Smooth muscle cell (in vitro differentiated cells): ENCODE measurements around the gene DBX2. TPM values are rescaled to one million over a fixed set of nuclear protein-coding genes. Genes with fewer than 3 reads are reported as not detected.

Experiments used
- DNase-seq: peaks from one replicate; lab custom pipeline; 2025; ENCODE audit not compliant: unreplicated experiment; lab: John Stamatoyannopoulos, UW
- H2AFZ ChIP-seq: fragments of 200-600 bp; sonication (generic); 2 replicates; pipeline ENCODE4 v1.6.0; 2016; ENCODE audit warnings: antibody characterized with exemption, low read depth, mild to moderate bottlenecking
- H3F3A ChIP-seq: fragments of 200-600 bp; sonication (generic); 2 replicates; pipeline ENCODE4 v1.6.0; 2017; ENCODE audit warnings: antibody characterized with exemption, low read depth
- H3K27ac ChIP-seq: fragments of 200-600 bp; sonication (generic); 2 replicates; pipeline ENCODE4 v1.5.1; 2016; ENCODE audit warnings: low read depth, mild to moderate bottlenecking
- H3K27me3 ChIP-seq: fragments of 200-600 bp; sonication (generic); 2 replicates; pipeline ENCODE4 v1.6.1; 2016; ENCODE audit warnings: low read depth, mild to moderate bottlenecking
- H3K36me3 ChIP-seq: fragments of 200-600 bp; sonication (generic); 2 replicates; pipeline ENCODE4 v1.5.1; 2016; ENCODE audit warnings: low read depth
- H3K4me1 ChIP-seq: fragments of 200-600 bp; sonication (generic); 2 replicates; pipeline ENCODE4 v1.5.1; 2016; ENCODE audit warnings: low read depth
- H3K4me2 ChIP-seq: fragments of 200-600 bp; sonication (generic); 2 replicates; pipeline ENCODE4 v1.6.0; 2016; ENCODE audit warnings: mild to moderate bottlenecking
- H3K4me3 ChIP-seq: fragments of 200-600 bp; sonication (generic); 2 replicates; pipeline ENCODE4 v1.5.1; 2016; ENCODE audit warnings: mild to moderate bottlenecking
- H3K79me2 ChIP-seq: fragments of 200-600 bp; sonication (generic); 2 replicates; pipeline ENCODE4 v1.6.0; 2016; ENCODE audit warnings: low read depth, mild to moderate bottlenecking
- H3K9ac ChIP-seq: fragments of 200-600 bp; sonication (generic); 2 replicates; pipeline ENCODE4 v1.6.0; 2016; ENCODE audit warnings: low read depth
- H3K9me3 ChIP-seq: fragments of 200-600 bp; sonication (generic); replicated peaks from 2 replicates; pipeline ENCODE4 v1.5.1; 2016; ENCODE audit warnings: low read depth
- H4K20me1 ChIP-seq: fragments of 200-600 bp; sonication (generic); 2 replicates; pipeline ENCODE4 v1.6.0; 2016; ENCODE audit warnings: low read depth
- CTCF ChIP-seq: fragments of 200-600 bp; sonication (generic); IDR thresholded peaks from 2 replicates; pipeline ENCODE4 v1.5.1; 2017; ENCODE audit warnings: borderline replicate concordance, mild to moderate bottlenecking, antibody characterized with exemption; ENCODE audit not compliant: insufficient read depth, poor library complexity, severe bottlenecking
- WGBS: methylation state at CpG from one replicate; pipeline ENCODE4 v1.1.7; 2016; ENCODE audit warnings: low lambda C conversion rate; 5-methylcytosine and 5-hydroxymethylcytosine counted together
- polyA plus RNA-seq: library from polyadenylated mRNA; unstranded; fragments of >200 nt; fragmentation: Nextera tagmentation; extraction: Ambion mirVana; gene quantifications from 2 replicates; pipeline ENCODE4 v1.2.1, GENCODE V29; 2016
- total RNA-seq: library from RNA; depleted of rRNA; stranded (reverse); fragments of >200 nt; gene quantifications from 2 replicates; pipeline ENCODE4 v1.2.3, GENCODE V29; 2014

DBX2 gene
- total and polyA plus RNA-seq, 2 experiments from 2014 or later = not detected

GRCh38 chr12:45076417-45077026, 25.6 kb upstream of the DBX2 start:
- 40% methylated on average over 3 of the region's 3 CpGs for WGBS

GRCh38 chr12:45075587-45076282, 24.8 kb upstream of the DBX2 start:
- Histone ChIP-seq H3K27me3 (no peaks in the 10 kb centered on the region), H3K36me3 (no peaks in the 10 kb centered on the region), H4K20me1 (no peaks in the 10 kb centered on the region), H3K9ac (no peak overlapping the region), H3K4me3 (no peak overlapping the region), H3K4me1 (peaks cover 18% of the 10 kb centered on the region), H3K9me3 (no peaks in the 10 kb centered on the region), H3K79me2 (no peaks in the 10 kb centered on the region), H3K4me2 (no peak overlapping the region), H3F3A (no peaks in the 10 kb centered on the region), H3K27ac (no peak overlapping the region), H2AFZ (no peak overlapping the region)
- DNase-seq = no peak
- TF ChIP-seq CTCF = no peak
- 87% methylated on average over 6 of the region's 6 CpGs for WGBS

More at GRCh38 chr12:45076417-45077026, 25.6 kb upstream of the DBX2 start:
- no peak overlapping the region for H2AFZ ChIP-seq
- no peaks in the 10 kb centered on the region for H3K9me3 ChIP-seq
- H3K9ac ChIP-seq = no peak overlapping the region
- H3K79me2 ChIP-seq = no peaks in the 10 kb centered on the region
- no peak for TF ChIP-seq CTCF
- no peak overlapping the region for H3K27ac ChIP-seq
- H3F3A ChIP-seq = no peaks in the 10 kb centered on the region
- no peak overlapping the region for H3K4me2 ChIP-seq
- H3K36me3 ChIP-seq = no peaks in the 10 kb centered on the region
- H4K20me1 ChIP-seq = no peaks in the 10 kb centered on the region
- no peak overlapping the region for H3K4me3 ChIP-seq
- H3K27me3 ChIP-seq = no peaks in the 10 kb centered on the region
- no peak for DNase-seq
- H3K4me1 ChIP-seq = peaks cover 18% of the 10 kb centered on the region

- no peaks in the 10 kb centered on the region for H3K27me3 ChIP-seq
- H4K20me1 ChIP-seq = no peaks in the 10 kb centered on the region
- no peak overlapping the region for H3K4me2 ChIP-seq
- no peaks in the 10 kb centered on the region for H3K4me1 ChIP-seq
- TF ChIP-seq CTCF = no peak
- H3K9me3 ChIP-seq = no peaks in the 10 kb centered on the region
- H3F3A ChIP-seq = no peaks in the 10 kb centered on the region
- H3K4me3 ChIP-seq = no peak overlapping the region
- no peaks in the 10 kb centered on the region for H3K36me3 ChIP-seq
- DNase-seq = no peak
- 90% methylated on average over 12 of the region's 12 CpGs for WGBS
- H3K27ac ChIP-seq = no peak overlapping the region
- H3K79me2 ChIP-seq = no peaks in the 10 kb centered on the region
- no peak overlapping the region for H3K9ac ChIP-seq
- no peak overlapping the region for H2AFZ ChIP-seq
Measured at GRCh38 chr12:45065125-45065626, 14.3 kb upstream of the DBX2 start.

GRCh38 chr12:45060976-45061375, 10.1 kb upstream of the DBX2 start:
- no peaks in the 10 kb centered on the region for H3K36me3 ChIP-seq
- no peaks in the 10 kb centered on the region for H4K20me1 ChIP-seq
- no peaks in the 10 kb centered on the region for H3F3A ChIP-seq
- no peak overlapping the region for H3K4me3 ChIP-seq
- H3K27ac ChIP-seq = no peak overlapping the region
- no peaks in the 10 kb centered on the region for H3K79me2 ChIP-seq
- no peaks in the 10 kb centered on the region for H3K27me3 ChIP-seq
- H2AFZ ChIP-seq = no peak overlapping the region
- no peaks in the 10 kb centered on the region for H3K9me3 ChIP-seq
- TF ChIP-seq CTCF = no peak
- no peak overlapping the region for H3K4me2 ChIP-seq
- H3K9ac ChIP-seq = no peak overlapping the region
- no peaks in the 10 kb centered on the region for H3K4me1 ChIP-seq
- DNase-seq = no peak
